ENCODE data around the gene UTF1.

GRCh38 chr10:133184591-133185244 lies 45.3 kb upstream of the UTF1 start:
- TF ChIP-seq, protein P1, sequence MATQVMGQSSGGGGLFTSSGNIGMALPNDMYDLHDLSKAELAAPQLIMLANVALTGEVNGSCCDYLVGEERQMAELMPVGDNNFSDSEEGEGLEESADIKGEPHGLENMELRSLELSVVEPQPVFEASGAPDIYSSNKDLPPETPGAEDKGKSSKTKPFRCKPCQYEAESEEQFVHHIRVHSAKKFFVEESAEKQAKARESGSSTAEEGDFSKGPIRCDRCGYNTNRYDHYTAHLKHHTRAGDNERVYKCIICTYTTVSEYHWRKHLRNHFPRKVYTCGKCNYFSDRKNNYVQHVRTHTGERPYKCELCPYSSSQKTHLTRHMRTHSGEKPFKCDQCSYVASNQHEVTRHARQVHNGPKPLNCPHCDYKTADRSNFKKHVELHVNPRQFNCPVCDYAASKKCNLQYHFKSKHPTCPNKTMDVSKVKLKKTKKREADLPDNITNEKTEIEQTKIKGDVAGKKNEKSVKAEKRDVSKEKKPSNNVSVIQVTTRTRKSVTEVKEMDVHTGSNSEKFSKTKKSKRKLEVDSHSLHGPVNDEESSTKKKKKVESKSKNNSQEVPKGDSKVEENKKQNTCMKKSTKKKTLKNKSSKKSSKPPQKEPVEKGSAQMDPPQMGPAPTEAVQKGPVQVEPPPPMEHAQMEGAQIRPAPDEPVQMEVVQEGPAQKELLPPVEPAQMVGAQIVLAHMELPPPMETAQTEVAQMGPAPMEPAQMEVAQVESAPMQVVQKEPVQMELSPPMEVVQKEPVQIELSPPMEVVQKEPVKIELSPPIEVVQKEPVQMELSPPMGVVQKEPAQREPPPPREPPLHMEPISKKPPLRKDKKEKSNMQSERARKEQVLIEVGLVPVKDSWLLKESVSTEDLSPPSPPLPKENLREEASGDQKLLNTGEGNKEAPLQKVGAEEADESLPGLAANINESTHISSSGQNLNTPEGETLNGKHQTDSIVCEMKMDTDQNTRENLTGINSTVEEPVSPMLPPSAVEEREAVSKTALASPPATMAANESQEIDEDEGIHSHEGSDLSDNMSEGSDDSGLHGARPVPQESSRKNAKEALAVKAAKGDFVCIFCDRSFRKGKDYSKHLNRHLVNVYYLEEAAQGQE (IDR thresholded peaks at IDR 0.05; ENCODE audit: insufficient read depth in 1 of 2, low read depth in 2 of 2, low read length in 2 of 2): no peak
- TF ChIP-seq SIN3A (IDR thresholded peaks at IDR 0.05; ENCODE audit: borderline replicate concordance, insufficient read depth, low read length) (no peak), POLR2AphosphoS5 (IDR thresholded peaks at IDR 0.05; ENCODE audit: low read depth, low read length) (no peak), TAF1 (IDR thresholded peaks at IDR 0.05; ENCODE audit: borderline replicate concordance, insufficient read depth, low read length) (no peak)
